GM18858 (cell line): ENCODE results near the gene CLTA.
A peak's percentile ranks its signal among the peaks of the same experiment; 100 is the strongest.
"Not testable (repeated sequence)": the region's sequence is repeated elsewhere in the genome, so short reads cannot be mapped to it uniquely, and the experiment has no call there.

Experiments
- ATAC-seq: cut with Tn5 transposase; IDR thresholded peaks from one replicate; pipeline ENCODE4 v1.9.1; 2021; ENCODE audit not compliant: unreplicated experiment

The CLTA gene

DNA sequence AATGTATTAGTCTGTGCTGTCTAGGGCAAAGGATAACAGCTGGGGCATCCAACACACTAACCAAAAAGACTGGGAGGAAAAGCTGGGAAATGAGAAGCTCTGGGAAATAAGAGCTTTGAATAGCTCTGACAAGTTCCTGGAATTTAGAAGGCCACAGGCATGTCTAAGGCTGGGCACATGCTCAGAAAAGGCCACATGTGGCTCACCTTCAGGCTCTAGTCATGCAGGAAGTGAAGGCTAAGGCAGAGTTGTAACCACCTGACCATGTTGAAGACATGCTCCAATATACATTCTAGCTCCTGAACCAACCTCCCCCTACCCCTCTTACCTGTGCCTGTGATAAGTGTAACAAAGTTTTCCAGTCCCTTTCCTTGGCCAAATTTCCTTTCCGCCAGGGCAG lies 31.7 kb downstream of the CLTA start:
- no peak for ATAC-seq

DNA sequence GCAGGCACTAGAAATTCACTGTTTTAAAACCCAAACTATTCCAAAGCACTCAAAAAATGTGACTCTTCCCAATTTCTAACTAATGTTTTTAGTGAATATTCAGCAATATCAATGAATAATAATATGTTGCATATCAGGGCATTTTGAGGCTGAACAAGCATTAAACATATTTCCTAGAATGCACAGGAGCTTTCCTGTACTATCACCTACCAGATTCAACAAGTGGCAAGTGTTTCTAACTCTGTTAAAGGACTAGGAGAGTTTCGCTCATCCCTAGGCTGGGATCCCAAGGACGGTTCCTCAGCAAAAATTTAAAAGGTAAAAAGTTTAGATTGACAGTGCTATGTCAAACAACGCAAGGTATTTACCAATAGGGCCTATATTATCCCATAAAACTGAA lies 46.5 kb downstream of the CLTA start:
- no peak for ATAC-seq

DNA sequence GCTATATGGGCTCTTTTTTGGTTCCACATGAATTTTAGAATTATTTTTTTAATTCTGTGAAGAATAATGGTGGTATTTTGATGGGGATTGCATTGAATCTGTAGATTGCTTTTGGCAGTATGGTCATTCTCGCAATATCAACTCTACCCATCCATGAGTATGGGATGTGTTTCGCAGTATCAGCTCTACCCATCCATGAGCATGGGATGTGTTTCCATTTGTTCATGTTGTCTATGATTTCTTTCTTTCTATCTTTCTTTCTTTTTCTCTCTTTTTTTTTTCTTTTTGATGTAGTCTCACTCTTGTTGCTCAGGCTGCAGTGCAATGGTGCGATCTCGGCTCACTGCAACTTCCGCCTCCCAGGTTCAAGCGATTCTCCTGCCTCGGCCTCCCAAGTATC lies 48.5 kb downstream of the CLTA start:
- not testable (repeated sequence) for ATAC-seq

GRCh38 chr9:36239675-36240074 lies 49.0 kb downstream of the CLTA start:
- ATAC-seq: not testable (repeated sequence)

- ATAC-seq: no peak
Measured at GRCh38 chr9:36245906-36246305, 55.2 kb downstream of the CLTA start.

- no peak for ATAC-seq
Measured at GRCh38 chr9:36247356-36247755, 56.6 kb downstream of the CLTA start.

- not testable (repeated sequence) for ATAC-seq
Measured at GRCh38 chr9:36248061-36248460, 57.3 kb downstream of the CLTA start.

GRCh38 chr9:36249189-36249588 lies 58.5 kb downstream of the CLTA start:
- ATAC-seq: no peak

- no peak for ATAC-seq
Measured at GRCh38 chr9:36250079-36250478, 59.4 kb downstream of the CLTA start.

- no peak for ATAC-seq
Measured at GRCh38 chr9:36251428-36251827, 60.7 kb downstream of the CLTA start.

DNA sequence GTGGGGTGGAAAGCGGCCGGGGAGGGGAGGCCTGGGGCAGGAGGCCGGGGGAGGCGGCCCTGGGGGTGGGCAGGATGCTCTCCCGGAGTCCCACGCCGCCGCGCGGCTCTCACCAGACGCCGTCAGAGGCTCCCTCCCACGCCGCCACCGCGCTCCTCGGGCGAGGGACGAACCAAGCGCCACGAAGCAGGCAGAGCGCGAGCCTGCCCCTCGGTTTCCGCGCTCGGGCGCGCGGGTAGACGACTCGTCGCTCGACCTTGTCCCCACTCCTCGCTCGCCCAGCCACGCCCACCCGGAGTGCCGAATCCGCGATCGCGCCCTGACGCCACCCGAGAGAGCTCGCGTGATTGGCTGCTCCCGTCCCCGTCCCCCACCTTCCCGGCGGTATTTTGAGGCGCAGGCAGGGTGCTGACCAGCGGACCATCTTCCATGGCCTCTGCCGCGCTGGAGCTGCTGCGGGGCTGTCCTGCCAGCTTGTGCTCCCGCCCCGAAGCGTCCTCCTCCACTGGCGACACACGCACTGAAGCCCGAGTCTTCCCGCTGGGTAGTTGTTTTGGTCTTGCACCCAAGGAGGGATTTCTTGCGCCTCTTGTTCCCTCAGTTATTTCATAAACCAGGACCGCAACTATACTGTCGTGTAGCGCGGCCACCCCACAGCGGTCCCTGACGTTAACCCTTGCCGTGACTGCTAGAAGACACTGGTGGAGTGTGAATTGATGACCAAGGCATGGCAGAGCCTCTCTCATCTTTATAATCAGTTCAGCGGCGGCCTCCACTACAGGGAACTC lies 67.7 kb downstream of the CLTA start, which contains the start of gene GNE:
TSS of gene GNE (minus strand) at position 241 of the 788 bp plus-strand sequence. CDS start 9,093 bp downstream, outside the sequence.
- ATAC-seq: peak; percentile 77

- no peak for ATAC-seq
Measured at GRCh38 chr9:36258996-36259533, 68.3 kb downstream of the CLTA start.
